Ascending aorta (tissue), 1 donor: ENCODE results near the gene AKR1B1. TPM values are rescaled to one million over a fixed set of nuclear protein-coding genes. Genes with fewer than 3 reads are reported as not detected.

ENCODE experiments used
- total RNA-seq: library from RNA; depleted of rRNA; stranded (reverse); fragments of >200 nt; gene quantifications from one replicate; pipeline ENCODE4 v1.1.0, GENCODE V29; 2016

The AKR1B1 gene
- total RNA-seq, 1 donor from 2014 or later, result 78.7 TPM

Other genes with a start within 250 kb of the AKR1B1 start
- gene SLC35B4, start 142.2 kb downstream of the AKR1B1 start, total RNA-seq, result 5.3 TPM
- not detected for gene AKR1B10, start 68.5 kb upstream of the AKR1B1 start, total RNA-seq
- not detected for gene AKR1B15, start 90.0 kb upstream of the AKR1B1 start, total RNA-seq
- gene BPGM, start 187.8 kb upstream of the AKR1B1 start, total RNA-seq, result 19.2 TPM